Measurements from ENCODE around the gene PRRT4. TPM values are rescaled to one million over a fixed set of nuclear protein-coding genes. Genes with fewer than 3 reads are reported as not detected.

PRRT4 gene
- total and polyA plus RNA-seq, 2 experiments from 2014 or later: 0.55 to 0.56 TPM

DNA sequence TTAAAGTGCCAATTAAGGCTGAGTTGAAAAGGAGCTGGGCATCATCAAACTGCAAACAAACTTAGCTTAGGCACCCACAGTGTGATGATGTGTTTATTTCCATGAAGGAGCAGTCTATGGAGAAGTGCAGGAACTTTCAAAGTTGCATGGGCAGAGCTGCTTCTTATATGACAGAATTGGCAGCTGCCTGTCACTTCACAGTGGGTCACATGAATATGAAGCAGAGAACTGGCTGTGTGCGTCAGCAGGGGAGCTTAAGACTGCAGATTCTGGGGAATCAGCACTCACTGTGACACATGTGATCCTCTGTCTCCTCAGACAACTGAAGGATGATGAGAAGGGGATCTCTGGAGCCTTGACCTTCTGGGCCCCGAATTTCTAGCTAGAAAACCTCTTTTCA, 54.4 kb downstream of the PRRT4 start:
- peaks cover 16% of the 10 kb centered on the region for H3K36me3 ChIP-seq (ENCODE audit: insufficient read depth)
- ATAC-seq: no peak

DNA sequence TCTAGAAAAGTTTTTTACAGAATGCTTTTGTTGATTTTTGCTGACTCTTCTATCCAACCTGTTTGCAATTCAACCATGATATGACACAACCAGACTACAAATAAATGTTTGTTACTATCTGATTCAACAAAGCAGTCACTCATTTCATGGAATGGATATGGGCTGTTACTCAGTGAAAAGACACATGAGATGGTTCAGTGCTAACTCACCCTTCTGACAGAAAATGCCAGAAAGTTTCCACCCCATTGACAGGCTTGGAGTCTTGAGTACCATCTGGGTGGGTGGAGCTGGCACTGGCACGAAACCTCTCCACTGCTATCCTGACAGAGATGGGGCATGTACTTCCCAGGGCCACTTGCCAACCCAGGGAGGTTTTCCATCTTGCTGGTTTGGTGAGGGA, 57.3 kb downstream of the PRRT4 start:
- peaks cover 5% of the 10 kb centered on the region for H4K20me1 ChIP-seq (replicated peaks; ENCODE audit: insufficient read depth)
- 0 out of 2 replicates have a peak, but pooled peaks cover 4% of the 10 kb centered on the region for H3F3A ChIP-seq (replicated peaks; ENCODE audit: low read depth)
- no peaks in the 10 kb centered on the region for H3K27me3 ChIP-seq (ENCODE audit: insufficient read depth)
- Mint-ChIP-seq H3K27me3 (ENCODE audit: insufficient read depth, low read depth, poor library complexity) (peaks cover 9% of the 10 kb centered on the region), H3K4me3 (no peak overlapping the region), H3K36me3 (ENCODE audit: low read depth) (peaks cover 39% of the 10 kb centered on the region), H3K9me3 (no peaks in the 10 kb centered on the region), H3K4me1 (peaks cover 23% of the 10 kb centered on the region), H3K27ac (no peak overlapping the region)
- peaks cover 8% of the 10 kb centered on the region for H3K36me3 ChIP-seq (ENCODE audit: insufficient read depth)
- H3K4me3 ChIP-seq: no peak overlapping the region
- no peak for DNase-seq (ENCODE audit: low spot score)
- no peaks in the 10 kb centered on the region for H3K79me2 ChIP-seq (replicated peaks; ENCODE audit: insufficient read depth)
- 0 out of 2 replicates have a peak, but pooled peaks cover 2% of the 10 kb centered on the region for H3K9me2 ChIP-seq (ENCODE audit: insufficient read depth)
- peaks cover 18% of the 10 kb centered on the region for H3K4me1 ChIP-seq (ENCODE audit: insufficient read depth)
- no peak for ATAC-seq
- H3K27ac ChIP-seq (ENCODE audit: low read depth): no peak overlapping the region
- no peak overlapping the region for H2AFZ ChIP-seq
- H3K4me2 ChIP-seq: no peak overlapping the region
- TF ChIP-seq EZH2 (IDR thresholded peaks at IDR 0.05; ENCODE audit: low read depth, unreplicated experiment): no peak
- TF ChIP-seq ETS1 (IDR thresholded peaks at IDR 0.05): no peak
- TF ChIP-seq, protein P1, sequence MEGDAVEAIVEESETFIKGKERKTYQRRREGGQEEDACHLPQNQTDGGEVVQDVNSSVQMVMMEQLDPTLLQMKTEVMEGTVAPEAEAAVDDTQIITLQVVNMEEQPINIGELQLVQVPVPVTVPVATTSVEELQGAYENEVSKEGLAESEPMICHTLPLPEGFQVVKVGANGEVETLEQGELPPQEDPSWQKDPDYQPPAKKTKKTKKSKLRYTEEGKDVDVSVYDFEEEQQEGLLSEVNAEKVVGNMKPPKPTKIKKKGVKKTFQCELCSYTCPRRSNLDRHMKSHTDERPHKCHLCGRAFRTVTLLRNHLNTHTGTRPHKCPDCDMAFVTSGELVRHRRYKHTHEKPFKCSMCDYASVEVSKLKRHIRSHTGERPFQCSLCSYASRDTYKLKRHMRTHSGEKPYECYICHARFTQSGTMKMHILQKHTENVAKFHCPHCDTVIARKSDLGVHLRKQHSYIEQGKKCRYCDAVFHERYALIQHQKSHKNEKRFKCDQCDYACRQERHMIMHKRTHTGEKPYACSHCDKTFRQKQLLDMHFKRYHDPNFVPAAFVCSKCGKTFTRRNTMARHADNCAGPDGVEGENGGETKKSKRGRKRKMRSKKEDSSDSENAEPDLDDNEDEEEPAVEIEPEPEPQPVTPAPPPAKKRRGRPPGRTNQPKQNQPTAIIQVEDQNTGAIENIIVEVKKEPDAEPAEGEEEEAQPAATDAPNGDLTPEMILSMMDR (conservative IDR thresholded peaks at IDR 0.05; ENCODE audit: low read depth in 2 of 2): no peak
- TF ChIP-seq, protein P2, sequence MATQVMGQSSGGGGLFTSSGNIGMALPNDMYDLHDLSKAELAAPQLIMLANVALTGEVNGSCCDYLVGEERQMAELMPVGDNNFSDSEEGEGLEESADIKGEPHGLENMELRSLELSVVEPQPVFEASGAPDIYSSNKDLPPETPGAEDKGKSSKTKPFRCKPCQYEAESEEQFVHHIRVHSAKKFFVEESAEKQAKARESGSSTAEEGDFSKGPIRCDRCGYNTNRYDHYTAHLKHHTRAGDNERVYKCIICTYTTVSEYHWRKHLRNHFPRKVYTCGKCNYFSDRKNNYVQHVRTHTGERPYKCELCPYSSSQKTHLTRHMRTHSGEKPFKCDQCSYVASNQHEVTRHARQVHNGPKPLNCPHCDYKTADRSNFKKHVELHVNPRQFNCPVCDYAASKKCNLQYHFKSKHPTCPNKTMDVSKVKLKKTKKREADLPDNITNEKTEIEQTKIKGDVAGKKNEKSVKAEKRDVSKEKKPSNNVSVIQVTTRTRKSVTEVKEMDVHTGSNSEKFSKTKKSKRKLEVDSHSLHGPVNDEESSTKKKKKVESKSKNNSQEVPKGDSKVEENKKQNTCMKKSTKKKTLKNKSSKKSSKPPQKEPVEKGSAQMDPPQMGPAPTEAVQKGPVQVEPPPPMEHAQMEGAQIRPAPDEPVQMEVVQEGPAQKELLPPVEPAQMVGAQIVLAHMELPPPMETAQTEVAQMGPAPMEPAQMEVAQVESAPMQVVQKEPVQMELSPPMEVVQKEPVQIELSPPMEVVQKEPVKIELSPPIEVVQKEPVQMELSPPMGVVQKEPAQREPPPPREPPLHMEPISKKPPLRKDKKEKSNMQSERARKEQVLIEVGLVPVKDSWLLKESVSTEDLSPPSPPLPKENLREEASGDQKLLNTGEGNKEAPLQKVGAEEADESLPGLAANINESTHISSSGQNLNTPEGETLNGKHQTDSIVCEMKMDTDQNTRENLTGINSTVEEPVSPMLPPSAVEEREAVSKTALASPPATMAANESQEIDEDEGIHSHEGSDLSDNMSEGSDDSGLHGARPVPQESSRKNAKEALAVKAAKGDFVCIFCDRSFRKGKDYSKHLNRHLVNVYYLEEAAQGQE (IDR thresholded peaks at IDR 0.05; ENCODE audit: unreplicated experiment): no peak
- TF ChIP-seq STAT1 (IDR thresholded peaks at IDR 0.05; ENCODE audit: unreplicated experiment): no peak
- TF ChIP-seq ZNF114 (CRISPR knock-in tag; IDR thresholded peaks at IDR 0.05): no peak

More for the DNA sequence above, 54.4 kb downstream of the PRRT4 start:
- H3K4me3 Mint-ChIP-seq: no peak overlapping the region
- no peaks in the 10 kb centered on the region for H3K4me1 ChIP-seq (ENCODE audit: insufficient read depth)
- no peak overlapping the region for H3K4me3 ChIP-seq
- no peak overlapping the region for H3K27ac Mint-ChIP-seq
- TF ChIP-seq, protein P2 (IDR thresholded peaks at IDR 0.05; ENCODE audit: unreplicated experiment): no peak
- TF ChIP-seq EZH2phosphoT487 (IDR thresholded peaks at IDR 0.05; ENCODE audit: unreplicated experiment) (no peak), STAT1 (IDR thresholded peaks at IDR 0.05; ENCODE audit: unreplicated experiment) (no peak), ZNF331 (CRISPR knock-in tag; IDR thresholded peaks at IDR 0.05; ENCODE audit: low read depth) (no peak), ZNF114 (CRISPR knock-in tag; IDR thresholded peaks at IDR 0.05) (no peak), JUNB (IDR thresholded peaks at IDR 0.05; ENCODE audit: unreplicated experiment) (no peak)
- TF ChIP-seq, protein P1 (conservative IDR thresholded peaks at IDR 0.05; ENCODE audit: low read depth in 2 of 2): no peak
- H3K79me2 ChIP-seq (replicated peaks; ENCODE audit: insufficient read depth): no peaks in the 10 kb centered on the region
- 0 out of 2 replicates have a peak, but pooled peaks cover 3% of the 10 kb centered on the region for H3F3A ChIP-seq (replicated peaks; ENCODE audit: low read depth)
- no peak overlapping the region for H3K27ac ChIP-seq (ENCODE audit: low read depth)
- H2AFZ ChIP-seq: no peak overlapping the region
- H3K4me2 ChIP-seq: no peak overlapping the region
- DNase-seq (ENCODE audit: low spot score): no peak
- peaks cover 66% of the 10 kb centered on the region for H3K36me3 Mint-ChIP-seq (ENCODE audit: low read depth)
- no peaks in the 10 kb centered on the region for H3K9me3 Mint-ChIP-seq
- peaks cover under 1% of the 10 kb centered on the region for H3K27me3 Mint-ChIP-seq (ENCODE audit: insufficient read depth, low read depth, poor library complexity)
- no peaks in the 10 kb centered on the region for H3K9me2 ChIP-seq (ENCODE audit: insufficient read depth)
- peaks cover 7% of the 10 kb centered on the region for H4K20me1 ChIP-seq (replicated peaks; ENCODE audit: insufficient read depth)
- no peaks in the 10 kb centered on the region for H3K27me3 ChIP-seq (ENCODE audit: insufficient read depth)
- no peaks in the 10 kb centered on the region for H3K4me1 Mint-ChIP-seq
